GM18498 (cell line): ENCODE results near the gene GPATCH8.

Source experiments
- ATAC-seq: cut with Tn5 transposase; IDR thresholded peaks from one replicate; pipeline ENCODE4 v1.9.1; 2021; ENCODE audit warnings: mild to moderate bottlenecking, moderate library complexity; ENCODE audit not compliant: unreplicated experiment

Gene GPATCH8

DNA sequence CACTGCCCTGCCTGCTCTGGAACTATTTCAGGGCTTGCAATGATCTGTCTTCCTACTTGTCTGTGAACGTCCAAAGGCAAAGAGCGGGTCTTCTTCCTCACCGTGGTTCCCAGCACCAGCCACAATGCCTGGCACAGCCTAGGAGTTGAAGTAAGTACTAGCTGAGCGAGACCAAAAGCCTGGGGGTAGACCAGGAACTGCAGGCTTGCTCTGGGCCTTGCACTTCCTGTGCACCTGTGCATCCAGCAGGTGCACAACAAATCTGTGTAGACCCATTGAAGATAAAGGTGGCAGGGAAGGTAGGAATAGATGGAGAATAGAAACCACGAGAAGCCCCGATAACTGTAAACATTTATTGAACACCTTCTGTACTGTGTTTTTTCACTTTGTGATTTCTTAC lies 144.2 kb downstream of the GPATCH8 start:
- no peak for ATAC-seq

- no peak for ATAC-seq
These were observed 145.1 kb downstream of the GPATCH8 start for GRCh38 chr17:44358066-44358465.

GRCh38 chr17:44356241-44356640 lies 147.0 kb downstream of the GPATCH8 start:
- no peak for ATAC-seq

GRCh38 chr17:44355642-44356099 lies 147.5 kb downstream of the GPATCH8 start:
- ATAC-seq = no peak

- no peak for ATAC-seq
These were observed 148.3 kb downstream of the GPATCH8 start for GRCh38 chr17:44354582-44355561.

DNA sequence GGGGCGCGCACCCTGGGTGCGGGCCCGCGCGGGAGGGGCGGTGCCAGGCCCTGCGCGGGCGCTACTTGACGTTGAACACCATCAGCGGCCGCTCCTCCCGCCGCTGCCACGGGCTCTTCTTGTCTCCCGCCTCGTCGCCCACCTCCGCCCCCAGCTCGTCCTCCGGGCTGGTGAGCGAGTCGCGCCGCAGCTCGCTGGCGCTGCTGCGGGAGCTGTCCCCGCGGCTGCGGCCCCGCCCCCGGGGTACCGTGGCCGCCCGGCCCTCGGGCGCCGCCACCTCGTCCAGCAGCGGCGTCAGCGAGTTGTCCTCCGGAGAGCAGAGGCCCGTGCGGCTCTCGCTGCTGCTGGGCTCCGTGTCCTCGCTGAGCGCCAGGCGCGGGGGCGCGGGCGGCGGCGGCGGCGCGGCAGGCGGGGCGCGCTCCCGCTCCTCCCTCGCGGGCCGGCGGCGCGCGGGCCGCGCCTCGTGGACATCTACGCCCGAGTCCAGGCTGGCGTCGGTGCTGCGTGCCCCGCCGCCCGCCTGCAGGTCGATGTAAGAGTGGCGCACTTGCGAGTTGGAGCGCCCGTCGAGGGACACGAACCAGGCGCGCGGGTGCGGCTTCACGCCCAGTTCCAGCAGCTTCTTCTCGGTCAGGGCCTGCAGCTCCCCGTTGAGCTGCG lies 149.4 kb downstream of the GPATCH8 start:
- no peak for ATAC-seq

GRCh38 chr17:44352828-44353671 lies 150.2 kb downstream of the GPATCH8 start:
- ATAC-seq = no peak

- no peak for ATAC-seq
These were observed 151.0 kb downstream of the GPATCH8 start for GRCh38 chr17:44351961-44352827.

- no peak for ATAC-seq
These were observed 151.7 kb downstream of the GPATCH8 start for GRCh38 chr17:44351464-44351863.

GRCh38 chr17:44350733-44351226 lies 152.4 kb downstream of the GPATCH8 start:
- no peak for ATAC-seq

- no peak for ATAC-seq
These were observed 153.6 kb downstream of the GPATCH8 start for GRCh38 chr17:44349553-44350070.

DNA sequence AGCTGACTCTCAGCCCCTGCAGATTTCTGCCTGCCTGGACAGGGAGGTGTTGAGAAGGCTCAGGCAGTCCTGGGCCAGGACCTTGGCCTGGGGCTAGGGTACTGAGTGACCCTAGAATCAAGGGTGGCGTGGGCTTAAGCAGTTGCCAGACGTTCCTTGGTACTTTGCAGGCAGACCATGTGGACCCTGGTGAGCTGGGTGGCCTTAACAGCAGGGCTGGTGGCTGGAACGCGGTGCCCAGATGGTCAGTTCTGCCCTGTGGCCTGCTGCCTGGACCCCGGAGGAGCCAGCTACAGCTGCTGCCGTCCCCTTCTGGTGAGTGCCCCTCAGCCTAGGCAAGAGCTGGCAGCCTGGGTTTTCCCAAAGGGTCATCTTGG lies 154.2 kb downstream of the GPATCH8 start:
- ATAC-seq = no peak

- ATAC-seq = peak; percentile 54
These were observed 154.8 kb downstream of the GPATCH8 start for GRCh38 chr17:44348234-44348987.
